ENCODE measurements around the gene BTBD8. TPM values are rescaled to one million over a fixed set of nuclear protein-coding genes. Genes with fewer than 3 reads are reported as not detected.

The BTBD8 gene
- total and polyA plus RNA-seq, 2 of the 4 experiments (the other 2 are of a cell fraction) = 0.94 to 2.0 TPM

GRCh38 chr1:92184632-92185031, 104.5 kb downstream of the BTBD8 start:
- peak; percentile 89 for DNase-seq
- no peak for TF ChIP-seq CHD1 (IDR thresholded peaks at IDR 0.05; ENCODE audit: low read depth, low read length)
- no peak for TF ChIP-seq SMC3 (IDR thresholded peaks at IDR 0.05; ENCODE audit: low read depth, low read length)
- no peak for TF ChIP-seq RFX5 (IDR thresholded peaks at IDR 0.05; ENCODE audit: low read depth, low read length)
- TF ChIP-seq FOS (IDR thresholded peaks at IDR 0.05; ENCODE audit: low read depth, low read length) = no peak
- peak; percentile 84 for TF ChIP-seq CEBPB (IDR thresholded peaks at IDR 0.05; ENCODE audit: low read depth, low read length)
- H3K18ac ChIP-seq (ENCODE audit: low read depth, low read length) = peak overlapping the region; percentile 69; the same call in 1 of the 2 replicates
- H3K9me3 ChIP-seq (ENCODE audit: control insufficient read depth, insufficient read depth, low read length) = no peaks in the 10 kb centered on the region
- BruUV-seq (replicated peaks) = no TSS peak
- peaks cover 18% of the 10 kb centered on the region for H3K4me1 ChIP-seq (ENCODE audit: control insufficient read depth, insufficient read depth, low read length)
- H2AK9ac ChIP-seq (replicated peaks; ENCODE audit: low read depth, low read length, poor library complexity) = no peak overlapping the region
- peak; percentile 66 for ATAC-seq (ENCODE audit: low read depth)
- H4K20me1 ChIP-seq (ENCODE audit: insufficient read depth, low read length) = no peaks in the 10 kb centered on the region
- peak overlapping the region; percentile 8; the same call in 1 of the 2 replicates for H4K5ac ChIP-seq (ENCODE audit: low read depth, low read length)
- no peak overlapping the region; the same call in 1 of the 2 replicates for H3K14ac ChIP-seq (replicated peaks; ENCODE audit: low read depth, low read length)
- peak overlapping the region; percentile 88 for H2BK20ac ChIP-seq (ENCODE audit: low read depth, low read length)
- H3K56ac ChIP-seq (ENCODE audit: extremely low read depth, insufficient read depth, low read length) = no peak overlapping the region; the same call in 1 of the 2 replicates
- no peak overlapping the region for H2AK5ac ChIP-seq (ENCODE audit: low read depth, low read length)
- H3K9me1 ChIP-seq (ENCODE audit: insufficient read depth, low read length) = no peaks in the 10 kb centered on the region
- no CpG with 5 or more reads among the region's 1 CpG for whole genome bisulfite sequencing, 2 experiments (ENCODE audit: extremely low coverage in 2 of 2, insufficient read length in 1 of 2)
- POLR2A ChIA-PET (ENCODE audit: unreplicated experiment) = no interaction called here
- H3K23ac ChIP-seq (ENCODE audit: low read depth, low read length) = peak overlapping the region; percentile 28; the same call in 1 of the 2 replicates
- CTCF ChIA-PET = interaction anchor here (1.0 kb wide), 1 partner anchor 56 kb away, joined by 3 read pairs; no protein-coding TSS in a partner anchor
- peak overlapping the region; percentile 92 for H2BK5ac ChIP-seq (ENCODE audit: low read depth, low read length, poor library complexity, severe bottlenecking)
- peak overlapping the region in 1 of 2 experiments; percentile 19; a peak in 2 of 4 replicates for H4K8ac ChIP-seq (ENCODE audit: low read depth in 2 of 2, low read length in 2 of 2)
- H3K27me3 ChIP-seq (ENCODE audit: control insufficient read depth, insufficient read depth, low read length) = no peaks in the 10 kb centered on the region
- peak overlapping the region; percentile 69; the same call in 1 of the 2 replicates for H2BK120ac ChIP-seq (ENCODE audit: low read depth, low read length)
- H2AFZ ChIP-seq (replicated peaks; ENCODE audit: low read length, poor library complexity) = no peak overlapping the region
- H3K4me2 ChIP-seq (ENCODE audit: low read depth, low read length) = peak overlapping the region; percentile 66; the same call in 1 of the 2 replicates
- H3K4me3 ChIP-seq (ENCODE audit: insufficient read depth, low read depth, low read length) = no peak overlapping the region
- intact Hi-C loops (cut with micrococcal nuclease) (no loop called here), in situ Hi-C loops (cut with MboI; ENCODE audit: low sequenced_read_pairs) (no loop called here), dilution Hi-C loops (cut with HindIII; ENCODE audit: low sequenced_read_pairs, unreplicated experiment) (no loop called here)
- no peak overlapping the region for H4K91ac ChIP-seq (ENCODE audit: insufficient read depth, low read depth, low read length)
- no peak overlapping the region for H3K27ac ChIP-seq (ENCODE audit: insufficient read depth, low read length)
- H2BK15ac ChIP-seq (ENCODE audit: low read depth, low read length) = peak overlapping the region; percentile 16; the same call in 1 of the 3 replicates
- H3K9ac ChIP-seq (ENCODE audit: low read depth, low read length) = no peak overlapping the region
- peaks cover 4% of the 10 kb centered on the region; the same call in 1 of the 2 replicates for H3K36me3 ChIP-seq (ENCODE audit: control insufficient read depth, insufficient read depth, low read length)
- H3K4ac ChIP-seq (ENCODE audit: low read depth, low read length) = peak overlapping the region; percentile 69; the same call in 1 of the 2 replicates
- no peaks in the 10 kb centered on the region; a peak in 1 of 4 replicates for H3K79me1 ChIP-seq (ENCODE audit: low read depth in 1 of 2, low read length in 2 of 2)

Data from IMR-90 (cell line).